Fibroblast of skin of right biceps (primary cell): ENCODE data around the gene UBE2C.

Experiments used
- DNase-seq: peaks from one replicate; pipeline ENCODE4 v3.0.0-alpha.2; 2013

Gene UBE2C

DNA sequence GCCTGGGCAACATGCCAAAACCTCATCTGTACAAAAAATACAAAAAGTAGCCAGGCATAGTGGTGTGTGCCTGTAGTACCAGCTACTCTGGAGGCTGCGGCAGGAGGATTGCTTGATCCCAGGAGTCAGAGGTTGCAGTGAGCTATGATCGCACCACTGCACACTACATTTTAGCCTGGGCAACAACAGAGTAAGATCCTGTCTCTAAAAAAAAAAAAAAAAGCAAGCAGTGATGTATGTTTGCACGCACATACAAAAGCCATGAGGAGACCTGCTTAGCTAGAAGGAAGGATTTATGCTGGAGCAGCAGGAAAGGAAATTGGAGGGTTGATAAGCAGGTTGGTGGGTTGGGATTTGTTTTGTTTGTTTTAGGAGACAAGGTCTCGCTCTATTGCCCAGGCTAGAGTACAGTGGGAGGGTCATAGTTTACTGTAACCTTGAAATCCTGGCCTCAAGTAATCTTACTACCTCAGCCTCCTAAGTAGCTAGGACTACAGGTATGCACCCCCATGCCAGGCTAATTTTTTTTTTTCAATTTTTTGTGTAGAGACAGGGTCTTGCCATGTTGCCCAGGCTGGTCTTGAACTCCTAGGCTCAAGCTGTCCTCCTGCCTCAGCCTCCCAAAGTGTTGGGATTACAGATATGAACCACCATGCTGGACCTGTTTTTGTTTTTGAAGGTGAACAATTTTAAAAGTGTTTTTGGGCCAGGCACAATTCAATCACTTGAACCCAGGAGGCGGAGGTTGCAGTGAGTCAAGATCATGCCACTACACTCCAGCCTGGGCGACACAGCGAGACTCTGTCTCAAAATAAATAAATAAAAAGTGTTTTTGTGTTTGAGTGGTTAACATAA, 49.0 kb downstream of the UBE2C start:
- no peak for DNase-seq

GRCh38 chr20:45863543-45864470, 51.4 kb downstream of the UBE2C start:
- no peak for DNase-seq

DNA sequence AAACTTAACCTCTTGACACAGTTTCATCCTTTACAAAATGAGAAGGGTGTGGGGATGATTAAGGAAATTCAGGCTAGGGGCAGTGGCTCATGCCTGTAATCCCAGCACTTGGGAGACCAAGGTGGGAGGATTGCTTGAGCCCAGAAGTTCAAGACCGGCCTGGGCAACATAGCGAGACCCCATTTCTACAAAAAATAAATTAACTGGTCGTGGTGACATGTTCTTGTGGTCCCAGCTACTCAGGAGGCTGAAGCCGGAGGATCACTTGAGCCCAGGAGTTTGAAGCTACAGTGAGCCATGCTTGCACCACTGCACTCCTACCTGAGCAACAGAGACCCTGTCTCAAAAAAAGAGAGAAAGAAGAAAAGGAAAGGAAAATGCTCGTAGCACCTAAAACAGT, 54.0 kb downstream of the UBE2C start:
- DNase-seq = no peak
